Measurements from ENCODE around the gene MAML2. TPM values are rescaled to one million over a fixed set of nuclear protein-coding genes. Genes with fewer than 3 reads are reported as not detected.

The MAML2 gene
- total and polyA plus RNA-seq, 2 of the 8 experiments (the other 6 are each of a cell fraction or from before 2014, with no cell fraction given): 3.8 to 6.6 TPM

DNA sequence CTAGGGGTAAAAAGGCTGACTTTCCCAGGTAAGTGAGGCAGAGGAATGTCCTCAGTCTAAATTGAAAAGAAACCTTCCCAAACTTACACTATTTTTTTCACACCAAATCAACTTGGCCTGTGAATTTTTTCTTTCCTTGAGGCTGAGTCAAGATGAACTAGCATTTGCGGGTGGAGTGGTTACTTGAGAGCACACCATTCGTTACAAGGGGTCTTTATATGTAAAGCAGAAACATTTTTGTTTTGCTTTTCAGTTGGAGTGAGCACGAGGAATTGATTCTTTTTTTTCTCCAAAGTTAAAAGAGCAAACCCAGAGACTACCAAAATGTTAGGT is 36.4 kb downstream of the MAML2 start:
- Histone ChIP-seq H3K23ac (ENCODE audit: insufficient read length) (no peak overlapping the region), H3K9me3 (ENCODE audit: insufficient read depth in 2 of 2, low read depth in 1 of 2, low read length in 1 of 2) (no peaks in the 10 kb centered on the region), H3K18ac (ENCODE audit: extremely low read depth, low read length) (no peak overlapping the region), H3K9ac (replicated peaks in 1 of 4; ENCODE audit: extremely low read depth in 1 of 4, low read depth in 3 of 4, low read length in 3 of 4) (no peak overlapping the region), H3K14ac (ENCODE audit: insufficient read length) (no peak overlapping the region), H3K4ac (replicated peaks; ENCODE audit: insufficient read length, low read depth, low read length) (no peak overlapping the region), H2BK5ac (ENCODE audit: low read depth, low read length) (no peak overlapping the region), H3K56ac (replicated peaks; ENCODE audit: insufficient read length, low read depth, low read length) (no peak overlapping the region), H4K5ac (ENCODE audit: insufficient read length, low read depth, low read length) (no peak overlapping the region), H4K8ac (ENCODE audit: extremely low read depth, insufficient read depth, low read length) (no peak overlapping the region), H2AK5ac (ENCODE audit: low read depth, low read length) (no peak overlapping the region), H4K20me1 (replicated peaks in 1 of 2; ENCODE audit: control insufficient read depth in 1 of 2, insufficient read depth in 2 of 2, low read length in 2 of 2) (no peaks in the 10 kb centered on the region), H3K4me3 (ENCODE audit: extremely low read depth in 1 of 4, insufficient read depth in 2 of 4, low read depth in 3 of 4, low read length in 4 of 4) (no peak overlapping the region), H3K4me1 (replicated peaks in 1 of 4; ENCODE audit: control insufficient read depth in 3 of 4, insufficient read depth in 4 of 4, low read length in 3 of 4) (peaks cover 0 to 17% (median 10%) of the 10 kb centered on the region in 4 experiments; a peak in 4 of 7 replicates), H4K91ac (replicated peaks; ENCODE audit: insufficient read length, low read length) (no peak overlapping the region), H2BK15ac (ENCODE audit: low read length) (no peak overlapping the region), H2BK20ac (ENCODE audit: low read length) (no peak overlapping the region), H3K27me3 (replicated peaks in 1 of 4; ENCODE audit: control insufficient read depth in 3 of 4, extremely low read depth in 1 of 4, insufficient read depth in 3 of 4, low read length in 3 of 4) (no peaks in the 10 kb centered on the region), H2BK12ac (ENCODE audit: low read depth, low read length) (peak overlapping the region; percentile 32; the same call in 1 of the 2 replicates), H3K79me1 (ENCODE audit: low read depth, low read length) (no peaks in the 10 kb centered on the region; the same call in 1 of the 2 replicates), H2BK120ac (replicated peaks; ENCODE audit: low read depth, low read length) (no peak overlapping the region), H3K36me3 (ENCODE audit: control insufficient read depth in 2 of 4, insufficient read depth in 4 of 4, low read length in 3 of 4) (no peaks in the 10 kb centered on the region), H2AFZ (ENCODE audit: low read length) (0 out of 2 replicates have a peak overlapping the region, but pooled peaks have one; percentile 47), H3K23me2 (ENCODE audit: low read depth, low read length) (no peaks in the 10 kb centered on the region), H3K79me2 (ENCODE audit: control insufficient read depth in 1 of 2, insufficient read depth in 2 of 2, low read length in 2 of 2) (no peaks in the 10 kb centered on the region), H3K4me2 (ENCODE audit: insufficient read depth in 1 of 2, low read depth in 2 of 2, low read length in 2 of 2) (peak overlapping the region; percentile 52 to 69), H3K27ac (ENCODE audit: low read depth, low read length) (no peak overlapping the region)
- CTCF ChIA-PET (ENCODE audit: partially characterized antibody): interaction anchor here (1.0 to 3.6 kb wide), 4 partner anchors 25 to 36 kb away, joined by 3 to 27 read pairs (median 4); partner anchors contain the start of gene MAML2
- FAIRE-seq (no peak), DNase-seq (ENCODE audit: low read depth in 1 of 2, low spot score in 2 of 2) (no peak)
- POLR2A ChIA-PET (ENCODE audit: partially characterized antibody): interaction anchor here (1.2 to 1.4 kb wide), 2 partner anchors 32 to 64 kb away, joined by 3 to 4 read pairs; no protein-coding TSS in a partner anchor
- no peak for TF ChIP-seq POU5F1 (IDR thresholded peaks at IDR 0.05; ENCODE audit: low read depth, low read length)
- TF ChIP-seq SIRT6 (IDR thresholded peaks at IDR 0.05; ENCODE audit: low read length): no peak
- no peak for TF ChIP-seq RNF2 (IDR thresholded peaks at IDR 0.05; ENCODE audit: borderline replicate concordance, low read depth, low read length, missing control alignments, poor library complexity, severe bottlenecking)
- TF ChIP-seq EGR1 (IDR thresholded peaks at IDR 0.05; ENCODE audit: borderline replicate concordance, low read depth, low read length): no peak
- TF ChIP-seq TBP (IDR thresholded peaks at IDR 0.05; ENCODE audit: low read depth, low read length): no peak
- no peak for TF ChIP-seq CTBP2 (IDR thresholded peaks at IDR 0.05; ENCODE audit: borderline replicate concordance, insufficient read depth, insufficient read length, low read length)
- TF ChIP-seq EP300 (IDR thresholded peaks at IDR 0.05; ENCODE audit: borderline replicate concordance in 1 of 2, low read depth in 2 of 2, low read length in 2 of 2): no peak
- TF ChIP-seq SIX5 (IDR thresholded peaks at IDR 0.05; ENCODE audit: low read depth, low read length): no peak
- no peak for TF ChIP-seq TAF1 (IDR thresholded peaks at IDR 0.05; ENCODE audit: low read depth, low read length)
- TF ChIP-seq CBX5 (IDR thresholded peaks at IDR 0.05; ENCODE audit: low read depth, low read length): no peak
- TF ChIP-seq HDAC2 (IDR thresholded peaks at IDR 0.05; ENCODE audit: borderline replicate concordance in 1 of 2, low read depth in 2 of 2, low read length in 2 of 2): no peak
- TF ChIP-seq, protein P1, sequence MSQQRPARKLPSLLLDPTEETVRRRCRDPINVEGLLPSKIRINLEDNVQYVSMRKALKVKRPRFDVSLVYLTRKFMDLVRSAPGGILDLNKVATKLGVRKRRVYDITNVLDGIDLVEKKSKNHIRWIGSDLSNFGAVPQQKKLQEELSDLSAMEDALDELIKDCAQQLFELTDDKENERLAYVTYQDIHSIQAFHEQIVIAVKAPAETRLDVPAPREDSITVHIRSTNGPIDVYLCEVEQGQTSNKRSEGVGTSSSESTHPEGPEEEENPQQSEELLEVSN (IDR thresholded peaks at IDR 0.05): no peak
- 66% methylated on average over 3 of the region's 3 CpGs; no CpG with 5 or more reads in 1 of the 2 experiments for WGBS, 2 experiments (ENCODE audit: extremely low coverage in 1 of 2, insufficient coverage in 1 of 2, insufficient read length in 1 of 2, insufficient replicate concordance in 2 of 2, low coverage in 1 of 2, low lambda C conversion rate in 2 of 2, missing lambda C conversion rate in 1 of 2)
